HepG2 (cell line): ENCODE data around the gene VPS25. TPM values are rescaled to one million over a fixed set of nuclear protein-coding genes. Genes with fewer than 3 reads are reported as not detected.
A peak's percentile ranks its signal among the peaks of the same experiment; 100 is the strongest.

Experiments
- EP300 ChIP-seq, 3 experiments: sonication (generic) in 1 of 3; formaldehyde crosslinking in 1 of 3; IDR thresholded peaks; 2 replicates each; pipeline versions ENCODE4 v1.5.1 to v1.6.1; 2011 to 2020; ENCODE audit warnings: low read depth in 2 of 3, low read length in 2 of 3, borderline replicate concordance in 1 of 3, improper control_type of control experiment in 1 of 3, mild to moderate bottlenecking in 1 of 3, missing genetic modification reagents in 1 of 3, moderate library complexity in 1 of 3
- FOXM1 ChIP-seq: sonication (generic); formaldehyde crosslinking; IDR thresholded peaks from 2 replicates; pipeline ENCODE4 v1.5.0; 2020; ENCODE audit warnings: missing genetic modification reagents
- HCFC1 ChIP-seq: fragments of 150-350 bp; IDR thresholded peaks from 2 replicates; pipeline ENCODE4 v1.6.1; 2014; ENCODE audit warnings: low read depth, low read length
- KAT2B ChIP-seq: fragments of 150-350 bp; IDR thresholded peaks from 2 replicates; pipeline ENCODE4 v1.6.1; 2014; ENCODE audit warnings: low read depth, low read length, borderline replicate concordance
- KLF13 ChIP-seq: sonication (generic); formaldehyde crosslinking; IDR thresholded peaks from 2 replicates; pipeline ENCODE4 v1.4.0; 2020; ENCODE audit warnings: mild to moderate bottlenecking, missing genetic modification reagents
- KLF15 ChIP-seq: sonication (generic); formaldehyde crosslinking; IDR thresholded peaks from 2 replicates; pipeline ENCODE4 v1.8.1; 2023; ENCODE audit warnings: borderline replicate concordance, mild to moderate bottlenecking, inconsistent platforms, missing genetic modification reagents, mixed read lengths
- MAZ ChIP-seq, 2 experiments: sonication (generic) in 1 of 2; formaldehyde crosslinking in 1 of 2; IDR thresholded peaks; 2 replicates each; pipeline versions ENCODE4 v1.5.0 to v1.6.1; 2012 to 2020; ENCODE audit warnings: low read depth in 2 of 2, mild to moderate bottlenecking in 2 of 2, borderline replicate concordance in 1 of 2, improper control_type of control experiment in 1 of 2, low read length in 1 of 2, missing genetic modification reagents in 1 of 2, moderate library complexity in 1 of 2
- NFYB ChIP-seq: sonication (generic); formaldehyde crosslinking; IDR thresholded peaks from 2 replicates; pipeline ENCODE4 v1.4.0; 2020; ENCODE audit warnings: missing genetic modification reagents
- PATZ1 ChIP-seq: sonication (generic); formaldehyde crosslinking; IDR thresholded peaks from 2 replicates; pipeline ENCODE4 v1.4.0; 2020; ENCODE audit warnings: missing genetic modification reagents
- ZBTB2 ChIP-seq: sonication (generic); formaldehyde crosslinking; IDR thresholded peaks from 2 replicates; pipeline ENCODE4 v1.8.0; 2022; ENCODE audit warnings: low read depth, missing genetic modification reagents
- ZFX ChIP-seq: sonication (generic); formaldehyde crosslinking; IDR thresholded peaks from 2 replicates; pipeline ENCODE4 v1.4.0; 2020; ENCODE audit warnings: mild to moderate bottlenecking, low read depth, missing genetic modification reagents, moderate library complexity
- ZNF264 ChIP-seq: sonication (generic); formaldehyde crosslinking; IDR thresholded peaks from 2 replicates; pipeline ENCODE4 v1.4.0; 2020; ENCODE audit warnings: missing genetic modification reagents
- ZNF350 ChIP-seq: sonication (generic); formaldehyde crosslinking; IDR thresholded peaks from 2 replicates; pipeline ENCODE4 v1.4.0; 2020; ENCODE audit warnings: mild to moderate bottlenecking, low read depth, missing genetic modification reagents, borderline replicate concordance
- ZNF512B ChIP-seq: sonication (generic); formaldehyde crosslinking; IDR thresholded peaks from 2 replicates; pipeline ENCODE4 v1.5.1; 2020; ENCODE audit warnings: missing genetic modification reagents, mild to moderate bottlenecking, borderline replicate concordance
- ZNF543 ChIP-seq: sonication (generic); formaldehyde crosslinking; IDR thresholded peaks from 2 replicates; pipeline ENCODE4 v1.4.0; 2020; ENCODE audit warnings: mild to moderate bottlenecking, missing genetic modification reagents
- ZNF547 ChIP-seq: sonication (generic); formaldehyde crosslinking; IDR thresholded peaks from 2 replicates; pipeline ENCODE4 v1.5.1; 2020; ENCODE audit warnings: mild to moderate bottlenecking, missing genetic modification reagents
- ZNF737 ChIP-seq: sonication (generic); formaldehyde crosslinking; IDR thresholded peaks from 2 replicates; pipeline ENCODE4 v1.5.0; 2020; ENCODE audit warnings: missing genetic modification reagents, mild to moderate bottlenecking, borderline replicate concordance
- ZXDC ChIP-seq: sonication (generic); formaldehyde crosslinking; IDR thresholded peaks from 2 replicates; pipeline ENCODE4 v1.5.0; 2020; ENCODE audit warnings: mild to moderate bottlenecking, missing genetic modification reagents
- polyA plus RNA-seq, 8 experiments: library from polyadenylated mRNA; depleted of rRNA in 3 of 8; stranded (reverse) in 7 of 8; unstranded in 1 of 8; fragments of >200 nt; fragmentation: Illumina TruSeq in 4 of 8; extraction: Trizol in 4 of 8; gene quantifications; 2 replicates each; pipeline versions ENCODE4 v1.2.1 to v1.2.3, GENCODE V29; 2011 to 2016; ENCODE audit warnings: low read depth in 4 of 8, missing spikeins in 1 of 8, mixed read lengths in 1 of 8; ENCODE audit not compliant: insufficient read depth in 1 of 8
- total RNA-seq, 5 experiments: library from RNA; depleted of rRNA; stranded (reverse); fragments of >200 nt; fragmentation: Illumina TruSeq; extraction: Trizol; gene quantifications; 2 replicates each; pipeline ENCODE4 v1.2.3, GENCODE V29; 2016; ENCODE audit warnings: low read depth in 1 of 5

Gene VPS25
- total and polyA plus RNA-seq, 2 of the 13 experiments (the other 11 are each of a cell fraction or from before 2014, with no cell fraction given) = 161 to 249 TPM

GRCh38 chr17:42782166-42783061, 9.2 kb downstream of the VPS25 start (continued):
- no peak for TF ChIP-seq ZXDC (CRISPR knock-in tag)
- no peak for TF ChIP-seq ZBTB2
- no peak for TF ChIP-seq KLF13
- no peak for TF ChIP-seq MAZ (IDR thresholded peaks at IDR 0.05; ENCODE audit: borderline replicate concordance, low read depth, low read length)
- TF ChIP-seq MAZ (CRISPR knock-in tag; IDR thresholded peaks at IDR 0.05; ENCODE audit: low read depth) = peak; percentile 62; the same call in 1 of the 2 replicates
- no peak for TF ChIP-seq ZNF350 (CRISPR knock-in tag)
- no peak for TF ChIP-seq ZNF512B (CRISPR knock-in tag)
- TF ChIP-seq ZNF737 (CRISPR knock-in tag) = no peak
- no peak for TF ChIP-seq KLF15 (CRISPR knock-in tag)
- no peak for TF ChIP-seq EP300 (IDR thresholded peaks at IDR 0.05; ENCODE audit: low read depth in 2 of 2, low read length in 2 of 2)
- TF ChIP-seq EP300 (CRISPR knock-in tag; IDR thresholded peaks at IDR 0.05; ENCODE audit: borderline replicate concordance) = no peak
- TF ChIP-seq ZNF264 (CRISPR knock-in tag) = no peak
- TF ChIP-seq FOXM1 = no peak
- TF ChIP-seq ZFX (CRISPR knock-in tag) = 0 out of 2 replicates have a peak, but pooled peaks have one; percentile 28
- TF ChIP-seq ZNF547 (CRISPR knock-in tag) = 0 out of 2 replicates have a peak, but pooled peaks have one; percentile 46
- no peak for TF ChIP-seq NFYB
- TF ChIP-seq KAT2B = no peak
- TF ChIP-seq HCFC1 = no peak
- TF ChIP-seq PATZ1 (CRISPR knock-in tag) = peak; percentile 90
- no peak; the same call in 1 of the 2 replicates for TF ChIP-seq ZNF543 (CRISPR knock-in tag)
